HL-60 (cell line): ENCODE measurements around the gene SHC3.

Experiments used
- DNase-seq, 2 experiments: peaks; one replicate each; pipeline ENCODE4 v3.0.0-alpha.2; 2010 to 2020; ENCODE audit warnings: low read depth in 1 of 2, low spot score in 1 of 2
- H3K27ac ChIP-seq: fragments of 250-450 bp; sonication (Bioruptor Pico); replicated peaks from 2 replicates; pipeline ENCODE4 v1.5.1; 2020; ENCODE audit warnings: mild to moderate bottlenecking, moderate library complexity
- H3K27me3 ChIP-seq: fragments of 250-450 bp; sonication (Bioruptor Pico); 2 replicates; pipeline ENCODE4 v1.5.1; 2021; ENCODE audit warnings: mild to moderate bottlenecking, moderate library complexity; ENCODE audit not compliant: insufficient read depth, poor library complexity, severe bottlenecking
- H3K4me3 ChIP-seq: replicated peaks from 2 replicates; pipeline ENCODE4 v1.5.1; 2011; ENCODE audit warnings: mild to moderate bottlenecking, control low read depth, low read length; ENCODE audit not compliant: insufficient read depth
- CTCF ChIP-seq: IDR thresholded peaks from one replicate; pipeline ENCODE4 v1.5.1; 2011; ENCODE audit warnings: low read length, control low read depth, inconsistent platforms; ENCODE audit not compliant: insufficient read depth
- GABPA ChIP-seq: IDR thresholded peaks from 2 replicates; pipeline ENCODE4 v1.6.1; 2012; ENCODE audit warnings: low read depth
- POLR2AphosphoS5 ChIP-seq: IDR thresholded peaks from 2 replicates; pipeline ENCODE4 v1.6.1; 2012; ENCODE audit warnings: low read depth
- REST ChIP-seq: IDR thresholded peaks from 2 replicates; pipeline ENCODE4 v1.6.1; 2012; ENCODE audit warnings: low read depth; ENCODE audit not compliant: insufficient replicate concordance
- SPI1 ChIP-seq: IDR thresholded peaks from 2 replicates; pipeline ENCODE4 v1.6.1; 2012; ENCODE audit warnings: low read depth, mild to moderate bottlenecking, borderline replicate concordance

Gene SHC3

GRCh38 chr9:89175828-89176261 lies 2.8 kb downstream of the SHC3 start:
- no peak for DNase-seq
- TF ChIP-seq REST, result no peak
- TF ChIP-seq POLR2AphosphoS5, result no peak
- TF ChIP-seq CTCF, result no peak
- no peak for TF ChIP-seq GABPA
- TF ChIP-seq SPI1, result no peak
- H3K4me3 ChIP-seq, result no peak overlapping the region
- peaks cover 30% of the 10 kb centered on the region for H3K27me3 ChIP-seq
- no peak overlapping the region for H3K27ac ChIP-seq

GRCh38 chr9:89174291-89174690 lies 4.3 kb downstream of the SHC3 start:
- H3K27me3 ChIP-seq, result peaks cover 30% of the 10 kb centered on the region
- no peak overlapping the region for H3K4me3 ChIP-seq
- no peak for DNase-seq
- no peak overlapping the region for H3K27ac ChIP-seq
- TF ChIP-seq SPI1 (no peak), CTCF (no peak), REST (no peak), GABPA (no peak), POLR2AphosphoS5 (no peak)

- TF ChIP-seq REST, result no peak
- TF ChIP-seq CTCF, result no peak
- TF ChIP-seq SPI1, result no peak
- no peak for TF ChIP-seq GABPA
- TF ChIP-seq POLR2AphosphoS5, result no peak
- no peak overlapping the region for H3K27ac ChIP-seq
- H3K27me3 ChIP-seq, result peaks cover 22% of the 10 kb centered on the region
- H3K4me3 ChIP-seq, result no peak overlapping the region
- DNase-seq, result no peak
Observed at GRCh38 chr9:89173072-89173471, 5.5 kb downstream of the SHC3 start.
